ENCODE measurements around the gene CALR3.
"Not testable (repeated sequence)": the region's sequence is repeated elsewhere in the genome, so short reads cannot be mapped to it uniquely, and the experiment has no call there.

CALR3 gene

DNA sequence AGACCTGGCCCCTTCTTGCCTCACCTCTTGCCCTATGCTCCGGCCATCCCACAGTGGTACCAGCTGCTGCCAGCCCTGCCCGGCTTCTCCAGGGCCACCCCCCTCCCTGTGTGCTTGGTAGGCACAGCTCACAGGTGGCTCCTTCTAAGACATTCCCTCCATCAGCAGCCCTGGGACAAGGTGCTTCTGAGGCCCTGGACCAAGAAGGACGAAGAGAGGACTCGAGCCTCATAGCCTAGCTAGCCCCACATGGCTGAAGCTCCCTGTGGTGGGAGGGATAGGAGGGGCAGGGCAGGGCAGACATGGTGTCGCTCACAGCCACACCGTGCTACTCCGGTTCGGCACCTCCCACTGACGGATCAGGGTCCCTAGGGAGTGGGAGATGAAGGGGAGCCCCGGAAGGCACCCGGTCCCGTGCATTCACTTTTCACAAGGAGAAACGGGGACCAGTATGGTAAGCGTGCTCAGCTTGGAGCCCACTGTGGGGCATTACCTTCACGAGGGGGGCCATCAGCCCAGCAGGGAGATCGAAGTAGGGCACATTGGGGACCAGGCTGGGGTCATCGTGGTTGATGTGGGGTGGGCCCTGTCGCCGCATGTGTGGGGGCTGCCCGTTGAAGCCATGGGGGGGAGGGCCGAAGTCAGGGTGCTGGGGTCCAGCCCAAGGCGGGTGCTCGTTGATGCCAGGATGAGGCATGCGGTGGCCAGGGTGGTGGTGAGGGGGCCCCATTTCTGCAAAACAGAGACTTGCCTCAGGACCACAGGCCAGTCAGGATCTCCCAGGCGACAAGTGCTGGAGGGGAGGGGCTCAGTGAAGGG, 26.8 kb upstream of the CALR3 start:
- no peak for DNase-seq

DNA sequence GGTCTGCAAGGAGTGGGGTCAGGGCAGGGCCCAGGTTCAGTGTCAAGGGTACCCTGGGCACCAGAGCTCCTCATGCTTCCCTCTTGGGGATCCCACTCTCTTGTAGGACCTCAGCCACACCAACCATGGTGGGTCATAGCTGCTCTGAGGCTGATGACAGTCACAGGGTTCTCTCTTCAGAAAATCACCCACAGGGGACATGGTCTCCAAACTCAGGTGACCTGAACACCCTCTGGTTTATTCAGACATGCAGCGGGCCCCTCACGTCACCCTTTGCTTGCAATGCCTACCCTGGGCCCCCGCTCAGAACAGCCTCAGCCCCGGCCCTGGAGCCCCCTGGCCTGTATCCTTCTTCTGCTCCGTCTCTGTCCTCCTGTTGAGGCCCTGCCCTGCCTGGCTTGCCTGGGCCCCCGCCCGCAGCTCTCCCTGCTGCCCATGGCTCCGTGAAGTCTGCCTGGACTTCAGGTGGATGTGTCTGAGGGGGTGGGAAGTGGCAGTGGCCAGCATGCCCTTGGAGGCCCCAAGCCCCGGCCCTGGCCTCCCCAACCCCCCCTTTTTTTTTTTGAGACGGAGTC, 25.8 kb upstream of the CALR3 start:
- no peak for DNase-seq

- DNase-seq: no peak
These were observed 25.1 kb upstream of the CALR3 start for GRCh38 chr19:16520986-16521624.

- DNase-seq: no peak
These were observed 24.4 kb upstream of the CALR3 start for GRCh38 chr19:16520074-16520973.

- no peak for DNase-seq
These were observed 23.3 kb upstream of the CALR3 start for GRCh38 chr19:16519230-16519687.

- no peak for DNase-seq
These were observed 22.7 kb upstream of the CALR3 start for GRCh38 chr19:16518483-16519229.

DNA sequence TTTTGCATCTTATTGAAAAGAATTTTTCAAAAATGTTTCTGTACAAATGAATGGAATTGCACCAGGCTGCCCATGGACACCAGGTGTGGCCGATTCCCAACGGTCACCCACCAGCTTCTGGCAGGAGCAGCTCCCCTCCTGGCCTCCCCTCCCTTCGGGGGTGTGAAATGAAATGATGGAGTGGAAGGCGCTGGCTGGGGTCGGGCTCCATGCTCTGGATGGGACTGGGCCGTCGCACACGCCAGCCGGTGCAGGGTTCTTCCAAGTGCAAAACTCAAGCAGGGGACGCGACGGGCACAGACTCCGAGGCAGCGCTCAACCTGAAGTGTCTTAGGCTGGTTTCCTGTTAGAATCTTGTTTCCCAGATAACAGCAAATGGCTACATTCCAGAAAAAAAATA, 22.1 kb upstream of the CALR3 start:
- no peak for DNase-seq

- no peak for DNase-seq
These were observed 21.1 kb upstream of the CALR3 start for GRCh38 chr19:16516923-16517610.

- DNase-seq: no peak
These were observed 20.4 kb upstream of the CALR3 start for GRCh38 chr19:16516381-16516780.

DNA sequence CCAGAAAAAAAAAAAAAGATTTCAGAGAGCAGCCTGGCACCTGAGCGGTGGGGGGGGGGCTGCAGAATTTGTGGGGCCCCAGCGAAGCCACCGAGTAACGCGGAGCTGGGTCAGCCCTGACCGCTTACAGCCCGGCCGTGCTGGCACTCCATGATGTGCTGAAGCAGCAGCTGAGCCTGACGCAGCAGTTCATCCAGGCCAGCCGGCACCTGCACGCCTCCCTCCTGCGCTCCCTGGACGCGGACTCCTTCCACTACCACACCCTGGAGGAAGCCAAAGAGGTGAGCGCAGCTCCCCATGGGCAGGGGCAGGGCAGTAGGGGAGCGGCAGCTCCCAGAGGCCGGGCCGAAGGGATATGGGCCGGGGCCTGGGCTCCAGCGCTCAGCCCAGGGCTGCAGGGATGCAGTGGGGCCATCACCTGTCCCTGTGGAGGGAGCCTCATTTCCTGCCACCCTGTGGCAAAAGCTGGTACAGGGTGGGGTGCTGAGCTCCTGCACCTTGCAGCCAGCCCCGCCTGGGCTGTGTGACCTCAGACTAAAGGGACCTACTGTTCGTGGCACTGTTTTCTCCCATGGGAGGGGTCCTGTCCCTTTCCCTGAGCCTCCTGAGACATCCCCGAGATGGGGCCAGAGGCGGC, 18.5 kb upstream of the CALR3 start:
- no peak for DNase-seq

DNA sequence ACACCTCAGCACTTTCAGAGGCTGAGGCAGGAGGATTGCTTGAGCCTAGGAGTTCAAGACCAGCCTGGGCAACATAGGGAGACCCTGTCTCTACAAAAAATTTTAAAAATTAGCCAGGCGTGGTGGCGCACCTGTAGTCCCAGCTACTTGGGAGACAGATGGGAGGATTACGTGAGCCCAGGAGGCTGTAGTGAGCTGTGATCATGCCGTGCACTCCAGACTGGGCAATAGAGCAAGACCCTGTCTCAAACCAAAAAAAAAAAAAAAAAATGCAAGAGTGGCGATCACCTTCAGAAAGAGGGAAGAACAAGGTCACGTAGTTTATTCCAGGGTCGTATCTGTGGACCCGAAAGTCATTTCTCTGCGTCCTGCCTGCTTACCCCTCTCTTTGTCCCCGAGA, 16.6 kb upstream of the CALR3 start:
- DNase-seq: not testable (repeated sequence)

DNA sequence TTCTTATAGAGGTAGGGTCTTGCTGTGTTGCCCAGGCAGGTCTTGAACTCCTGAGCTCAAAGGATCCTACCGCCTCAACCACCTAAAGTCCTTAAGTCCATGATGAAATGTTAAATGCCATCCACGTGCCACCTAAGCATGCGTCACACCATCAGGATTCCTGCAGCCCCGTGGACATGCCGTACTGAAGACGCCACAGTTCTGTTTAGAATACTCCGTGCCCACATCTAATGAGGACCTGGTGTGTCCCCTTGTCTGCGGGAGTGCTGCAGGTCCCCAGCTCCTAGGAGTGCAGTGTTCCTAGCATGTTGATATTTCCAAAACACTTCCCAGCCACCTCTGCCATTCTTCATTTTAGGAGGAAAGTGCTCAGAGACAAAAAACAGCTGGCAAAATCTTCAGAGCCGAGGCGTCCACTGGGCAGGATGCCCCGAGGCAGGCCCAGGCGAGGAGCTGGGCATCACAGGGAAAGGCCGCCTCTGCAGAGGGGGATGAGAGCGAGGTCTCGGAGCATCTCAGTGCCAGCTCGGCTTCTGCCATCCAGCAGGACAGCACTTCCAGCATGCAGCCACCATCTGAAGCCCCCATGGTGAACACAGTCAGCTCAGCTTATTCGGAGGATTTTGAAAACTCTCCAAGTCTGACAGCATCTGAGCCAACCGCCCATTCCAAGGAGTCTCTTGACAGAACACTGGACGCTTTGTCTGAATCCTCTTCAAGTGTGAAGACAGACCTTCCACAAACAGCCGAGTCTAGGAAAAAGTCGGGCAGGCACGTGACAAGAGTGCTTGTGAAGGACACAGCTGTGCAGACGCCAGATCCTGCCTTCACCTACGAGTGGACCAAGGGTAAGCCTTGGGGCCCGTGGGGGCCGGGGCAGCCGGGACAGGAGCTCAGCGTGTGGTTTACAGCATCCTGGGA, 13.4 kb upstream of the CALR3 start:
- no peak for DNase-seq

DNA sequence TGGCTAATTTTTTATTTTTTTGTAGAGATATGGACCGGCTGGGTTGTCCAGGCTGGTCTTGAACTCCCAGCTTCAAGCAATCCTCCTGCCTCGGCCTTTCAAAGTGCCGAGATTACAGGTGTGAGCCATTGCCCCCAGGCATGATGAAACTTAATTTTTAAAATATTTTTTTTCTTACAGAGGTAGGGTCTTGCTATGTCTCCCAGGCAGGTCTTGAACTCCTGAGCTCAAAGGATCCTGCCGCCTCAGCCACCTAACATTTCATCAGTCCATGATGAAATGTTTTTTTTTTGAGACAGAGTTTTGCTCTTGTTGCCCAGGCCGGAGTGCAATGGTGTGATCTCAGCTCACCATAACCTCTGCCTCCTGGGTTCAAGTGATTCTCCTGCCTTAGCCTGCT, 12.6 kb upstream of the CALR3 start:
- DNase-seq: no peak

DNA sequence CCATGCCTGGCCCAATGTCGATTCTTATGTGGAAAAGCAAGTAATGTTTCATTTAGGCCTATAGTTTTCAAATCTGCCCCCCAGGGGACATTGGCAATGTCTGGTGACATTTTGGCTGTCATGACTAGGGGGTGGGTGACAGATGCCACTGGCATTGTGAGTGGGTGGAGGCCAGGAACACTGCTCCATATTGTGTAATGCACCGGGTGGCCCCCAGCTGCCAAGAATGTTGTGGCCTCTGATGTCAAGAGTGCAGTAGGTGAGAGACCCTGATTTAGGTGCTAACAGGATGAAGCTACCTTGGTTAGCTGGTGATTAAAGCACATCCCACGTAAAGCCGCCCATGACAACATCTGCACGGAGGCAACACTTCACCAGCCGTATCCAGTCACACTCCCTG, 11.0 kb upstream of the CALR3 start:
- DNase-seq: no peak

DNA sequence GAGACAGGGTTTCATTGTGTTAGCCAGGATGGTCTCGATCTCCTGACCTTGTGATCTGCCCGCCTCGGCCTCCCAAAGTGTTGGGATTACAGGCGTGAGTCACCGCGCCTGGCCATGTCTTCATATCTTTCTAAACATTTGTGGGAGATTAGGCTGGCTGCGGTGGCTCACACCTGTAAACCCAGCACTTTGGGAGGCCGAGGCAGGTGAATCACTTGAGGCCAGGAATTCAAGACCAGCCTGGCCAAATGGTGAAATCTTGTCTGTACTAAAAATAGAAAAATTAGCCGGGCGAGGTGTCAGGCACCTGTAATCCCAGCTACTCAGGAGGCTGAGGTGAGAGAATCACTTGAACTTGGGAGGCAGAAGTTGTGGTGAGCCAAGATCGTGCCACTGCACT, 10.2 kb upstream of the CALR3 start:
- DNase-seq: not testable (repeated sequence)

- DNase-seq: no peak
These were observed 8.3 kb upstream of the CALR3 start for GRCh38 chr19:16504271-16504670.

GRCh38 chr19:16497837-16498236, 1.9 kb upstream of the CALR3 start:
- no peak for DNase-seq

DNA sequence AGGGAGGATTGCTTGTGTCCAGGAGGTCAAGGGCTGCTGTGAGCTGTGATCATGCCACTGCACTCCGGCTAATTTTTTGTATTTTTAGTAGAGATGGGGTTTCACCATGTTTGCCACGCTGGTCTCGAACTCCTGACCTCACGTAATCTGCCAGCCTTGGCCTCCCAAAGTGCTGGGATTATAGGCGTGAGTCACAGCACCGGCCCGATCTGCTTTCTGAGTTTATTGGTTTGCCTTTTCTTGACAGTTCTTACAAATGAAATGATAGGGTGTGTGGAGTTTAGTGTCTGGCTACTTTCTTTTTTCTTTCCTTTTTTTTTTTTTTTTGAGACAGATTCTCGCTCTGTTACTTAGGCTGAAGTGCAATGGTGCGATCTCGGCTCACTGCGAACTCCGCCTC, 1.1 kb upstream of the CALR3 start:
- no peak for DNase-seq

DNA sequence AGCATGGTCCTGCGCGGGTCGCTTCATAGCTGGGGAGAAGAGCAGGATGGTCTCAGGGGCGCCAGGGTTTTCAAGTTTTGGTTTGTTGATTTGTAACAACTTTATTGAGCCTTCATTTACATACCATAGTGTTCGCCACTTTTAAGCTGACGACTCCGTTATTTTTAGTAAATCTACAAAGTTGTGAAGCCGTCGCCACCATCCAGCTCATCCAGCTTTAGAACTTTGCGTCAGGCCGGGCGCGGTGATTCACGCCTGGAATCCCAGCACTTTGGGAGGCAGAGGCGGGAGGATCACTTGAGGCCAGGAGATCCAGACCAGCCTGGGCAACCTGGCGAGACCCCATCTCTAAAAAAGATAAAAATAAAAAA, 631 bp upstream of the CALR3 start:
- peak in 1 of 2 experiments; percentile 26 for DNase-seq

GRCh38 chr19:16486476-16486875, 9.5 kb downstream of the CALR3 start:
- not testable (repeated sequence) for DNase-seq
